ENCODE data around the gene ARHGAP29. TPM values are rescaled to one million over a fixed set of nuclear protein-coding genes. Genes with fewer than 3 reads are reported as not detected.
A peak's percentile ranks its signal among the peaks of the same experiment; 100 is the strongest.

Gene ARHGAP29
- total and polyA plus RNA-seq, 2 of the 4 experiments (the other 2 are of a cell fraction) = 19.1 to 30.3 TPM

DNA sequence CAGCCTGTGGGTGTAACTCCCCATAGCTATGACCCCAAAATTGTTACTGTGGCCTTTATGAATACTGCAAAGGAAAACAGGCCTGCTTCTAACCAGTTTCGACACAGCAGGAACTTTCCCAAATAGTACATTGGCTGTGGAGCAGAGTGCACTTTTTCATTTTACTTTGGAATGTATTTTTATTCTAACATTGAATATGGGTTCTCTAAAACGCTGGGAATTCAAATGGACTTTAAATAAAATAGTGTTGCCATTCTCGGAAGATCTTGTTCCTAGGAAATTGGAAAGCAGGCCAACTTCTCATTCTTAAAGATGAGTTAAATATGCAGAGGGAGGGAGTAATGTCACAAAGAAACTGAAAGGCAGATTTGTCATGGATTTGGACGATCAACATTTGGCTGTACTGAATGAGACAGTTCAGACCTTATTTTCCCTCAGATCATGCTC, 39.6 kb upstream of the ARHGAP29 start:
- Histone ChIP-seq H3K23ac (ENCODE audit: low read depth, low read length) (no peak overlapping the region), H3K4me3 (ENCODE audit: insufficient read depth, low read depth, low read length) (no peak overlapping the region), H4K5ac (ENCODE audit: low read depth, low read length) (no peak overlapping the region), H4K8ac (ENCODE audit: low read depth in 2 of 2, low read length in 2 of 2) (no peak overlapping the region), H3K18ac (ENCODE audit: low read depth, low read length) (peak overlapping the region; percentile 51; the same call in 1 of the 2 replicates), H3K27me3 (ENCODE audit: control insufficient read depth, insufficient read depth, low read length) (no peaks in the 10 kb centered on the region), H2AFZ (replicated peaks; ENCODE audit: low read length, poor library complexity) (no peak overlapping the region), H3K56ac (ENCODE audit: extremely low read depth, insufficient read depth, low read length) (no peak overlapping the region), H2BK5ac (ENCODE audit: low read depth, low read length, poor library complexity, severe bottlenecking) (no peak overlapping the region), H3K14ac (replicated peaks; ENCODE audit: low read depth, low read length) (no peak overlapping the region), H4K91ac (ENCODE audit: insufficient read depth, low read depth, low read length) (no peak overlapping the region), H3K9me1 (ENCODE audit: insufficient read depth, low read length) (peaks cover 7% of the 10 kb centered on the region; the same call in 1 of the 2 replicates), H2AK9ac (replicated peaks; ENCODE audit: low read depth, low read length, poor library complexity) (no peak overlapping the region), H3K4ac (ENCODE audit: low read depth, low read length) (no peak overlapping the region), H3K9ac (ENCODE audit: low read depth, low read length) (no peak overlapping the region), H4K20me1 (ENCODE audit: insufficient read depth, low read length) (no peaks in the 10 kb centered on the region), H3K36me3 (ENCODE audit: control insufficient read depth, insufficient read depth, low read length) (no peaks in the 10 kb centered on the region), H2BK15ac (ENCODE audit: low read depth, low read length) (no peak overlapping the region), H3K4me1 (ENCODE audit: control insufficient read depth, insufficient read depth, low read length) (peaks cover 12% of the 10 kb centered on the region), H2BK120ac (ENCODE audit: low read depth, low read length) (no peak overlapping the region), H2AK5ac (ENCODE audit: low read depth, low read length) (no peak overlapping the region), H3K79me1 (ENCODE audit: low read depth in 1 of 2, low read length in 2 of 2) (no peaks in the 10 kb centered on the region), H2BK20ac (ENCODE audit: low read depth, low read length) (no peak overlapping the region), H3K4me2 (ENCODE audit: low read depth, low read length) (no peak overlapping the region; the same call in 1 of the 2 replicates), H3K27ac (ENCODE audit: insufficient read depth, low read length) (no peak overlapping the region), H3K9me3 (ENCODE audit: control insufficient read depth, insufficient read depth, low read length) (0 out of 2 replicates have a peak, but pooled peaks cover 2% of the 10 kb centered on the region)
- in situ Hi-C loops (cut with MboI; ENCODE audit: low sequenced_read_pairs) = no loop called here
- POLR2A ChIA-PET (ENCODE audit: unreplicated experiment) = no interaction called here
- dilution Hi-C loops (cut with HindIII; ENCODE audit: low sequenced_read_pairs, unreplicated experiment) = no loop called here
- ATAC-seq (ENCODE audit: low read depth) (peak; percentile 41), DNase-seq (no peak)
- no CpG with 5 or more reads among the region's 4 CpGs for WGBS, 2 experiments (ENCODE audit: extremely low coverage in 2 of 2, insufficient read length in 1 of 2)
- no TSS peak for BruUV-seq (replicated peaks)
- intact Hi-C loops (cut with micrococcal nuclease) = no loop called here
- CTCF ChIA-PET = no interaction called here
- TF ChIP-seq, protein P1, sequence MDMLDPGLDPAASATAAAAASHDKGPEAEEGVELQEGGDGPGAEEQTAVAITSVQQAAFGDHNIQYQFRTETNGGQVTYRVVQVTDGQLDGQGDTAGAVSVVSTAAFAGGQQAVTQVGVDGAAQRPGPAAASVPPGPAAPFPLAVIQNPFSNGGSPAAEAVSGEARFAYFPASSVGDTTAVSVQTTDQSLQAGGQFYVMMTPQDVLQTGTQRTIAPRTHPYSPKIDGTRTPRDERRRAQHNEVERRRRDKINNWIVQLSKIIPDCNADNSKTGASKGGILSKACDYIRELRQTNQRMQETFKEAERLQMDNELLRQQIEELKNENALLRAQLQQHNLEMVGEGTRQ (IDR thresholded peaks at IDR 0.05; ENCODE audit: low read depth, low read length) = no peak
- TF ChIP-seq MAFK (IDR thresholded peaks at IDR 0.05; ENCODE audit: low read depth, low read length) = no peak
- no peak for TF ChIP-seq RAD21 (IDR thresholded peaks at IDR 0.05; ENCODE audit: low read length)
- no peak for TF ChIP-seq POLR2A (IDR thresholded peaks at IDR 0.05; ENCODE audit: low read depth, low read length)
- TF ChIP-seq, protein P2, sequence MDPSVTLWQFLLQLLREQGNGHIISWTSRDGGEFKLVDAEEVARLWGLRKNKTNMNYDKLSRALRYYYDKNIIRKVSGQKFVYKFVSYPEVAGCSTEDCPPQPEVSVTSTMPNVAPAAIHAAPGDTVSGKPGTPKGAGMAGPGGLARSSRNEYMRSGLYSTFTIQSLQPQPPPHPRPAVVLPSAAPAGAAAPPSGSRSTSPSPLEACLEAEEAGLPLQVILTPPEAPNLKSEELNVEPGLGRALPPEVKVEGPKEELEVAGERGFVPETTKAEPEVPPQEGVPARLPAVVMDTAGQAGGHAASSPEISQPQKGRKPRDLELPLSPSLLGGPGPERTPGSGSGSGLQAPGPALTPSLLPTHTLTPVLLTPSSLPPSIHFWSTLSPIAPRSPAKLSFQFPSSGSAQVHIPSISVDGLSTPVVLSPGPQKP (IDR thresholded peaks at IDR 0.05; ENCODE audit: borderline replicate concordance, low read depth, low read length) = no peak
- no peak for TF ChIP-seq RFX5 (IDR thresholded peaks at IDR 0.05; ENCODE audit: low read depth, low read length)
- no peak for TF ChIP-seq BHLHE40 (IDR thresholded peaks at IDR 0.05; ENCODE audit: low read depth, low read length)
- no peak for TF ChIP-seq CHD1 (IDR thresholded peaks at IDR 0.05; ENCODE audit: low read depth, low read length)
- TF ChIP-seq, protein P3, sequence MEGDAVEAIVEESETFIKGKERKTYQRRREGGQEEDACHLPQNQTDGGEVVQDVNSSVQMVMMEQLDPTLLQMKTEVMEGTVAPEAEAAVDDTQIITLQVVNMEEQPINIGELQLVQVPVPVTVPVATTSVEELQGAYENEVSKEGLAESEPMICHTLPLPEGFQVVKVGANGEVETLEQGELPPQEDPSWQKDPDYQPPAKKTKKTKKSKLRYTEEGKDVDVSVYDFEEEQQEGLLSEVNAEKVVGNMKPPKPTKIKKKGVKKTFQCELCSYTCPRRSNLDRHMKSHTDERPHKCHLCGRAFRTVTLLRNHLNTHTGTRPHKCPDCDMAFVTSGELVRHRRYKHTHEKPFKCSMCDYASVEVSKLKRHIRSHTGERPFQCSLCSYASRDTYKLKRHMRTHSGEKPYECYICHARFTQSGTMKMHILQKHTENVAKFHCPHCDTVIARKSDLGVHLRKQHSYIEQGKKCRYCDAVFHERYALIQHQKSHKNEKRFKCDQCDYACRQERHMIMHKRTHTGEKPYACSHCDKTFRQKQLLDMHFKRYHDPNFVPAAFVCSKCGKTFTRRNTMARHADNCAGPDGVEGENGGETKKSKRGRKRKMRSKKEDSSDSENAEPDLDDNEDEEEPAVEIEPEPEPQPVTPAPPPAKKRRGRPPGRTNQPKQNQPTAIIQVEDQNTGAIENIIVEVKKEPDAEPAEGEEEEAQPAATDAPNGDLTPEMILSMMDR (conservative IDR thresholded peaks at IDR 0.05; ENCODE audit: low read depth, low read length) = no peak
- no peak for TF ChIP-seq FOS (IDR thresholded peaks at IDR 0.05; ENCODE audit: low read depth, low read length)

Data from IMR-90 (cell line).